Activated naive CD4-positive, alpha-beta T cell treated with anti-CD3 and anti-CD28 coated beads, Interleukin-2, amount 10 ng/mL, durations not matched to agents 7 days and 5 days (primary cell): ENCODE results near the gene STAB2.

ENCODE experiments used
- CTCF ChIA-PET: fragments of 350-600 bp; sonication (Branson Sonifier 250); formaldehyde crosslinking; loops from one replicate; lab custom pipeline; 2021; ENCODE audit warnings: antibody characterized with exemption; lab: Charles Lee
- DNase-seq: peaks from one replicate; pipeline ENCODE4 v3.0.0-alpha.2; 2020
- H3K27ac Mint-ChIP-seq: one replicate; pipeline ENCODE4 v1.8.0; 2021; ENCODE audit warnings: mild to moderate bottlenecking, moderate library complexity, mixed read lengths
- H3K27me3 Mint-ChIP-seq: one replicate; pipeline ENCODE4 v1.8.0; 2021; ENCODE audit warnings: mild to moderate bottlenecking, mixed read lengths
- H3K36me3 Mint-ChIP-seq: one replicate; pipeline ENCODE4 v1.8.0; 2021; ENCODE audit warnings: mixed read lengths
- H3K4me1 Mint-ChIP-seq: one replicate; pipeline ENCODE4 v1.8.0; 2021; ENCODE audit warnings: mixed read lengths
- H3K4me3 Mint-ChIP-seq: one replicate; pipeline ENCODE4 v1.8.0; 2021; ENCODE audit warnings: mild to moderate bottlenecking, moderate library complexity, mixed read lengths
- H3K9me3 Mint-ChIP-seq: one replicate; pipeline ENCODE4 v1.8.0; 2021; ENCODE audit warnings: mixed read lengths

STAB2 gene

DNA sequence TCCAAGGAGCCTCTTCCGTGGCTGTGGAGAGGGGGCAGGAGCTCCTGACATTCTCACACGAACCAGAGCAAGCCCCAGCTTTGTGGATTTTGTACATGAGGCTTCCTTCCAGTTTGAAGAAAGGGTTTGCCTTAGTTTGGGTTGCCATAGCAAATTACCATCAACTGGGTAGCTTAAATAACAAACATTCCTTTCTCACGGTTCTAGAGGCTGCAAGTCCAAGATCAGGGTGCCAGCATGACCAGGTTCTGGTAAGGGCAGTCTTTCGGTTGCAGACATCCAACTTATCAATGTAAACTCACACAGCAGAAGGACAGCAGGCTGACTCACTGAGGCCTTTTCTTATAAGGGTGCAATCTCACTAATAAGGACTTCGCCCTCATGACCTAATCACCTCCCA is 25.9 kb upstream of the STAB2 start:
- Mint-ChIP-seq H3K27me3 (peaks cover 5% of the 10 kb centered on the region), H3K27ac (no peak overlapping the region), H3K9me3 (peaks cover 7% of the 10 kb centered on the region), H3K36me3 (no peaks in the 10 kb centered on the region), H3K4me3 (no peak overlapping the region), H3K4me1 (no peaks in the 10 kb centered on the region)
- DNase-seq: no peak
- CTCF ChIA-PET: interaction anchor here (0.7 to 2.0 kb wide), 2 partner anchors 10 to 12 kb away, joined by 3 to 4 read pairs; no protein-coding TSS in a partner anchor

DNA sequence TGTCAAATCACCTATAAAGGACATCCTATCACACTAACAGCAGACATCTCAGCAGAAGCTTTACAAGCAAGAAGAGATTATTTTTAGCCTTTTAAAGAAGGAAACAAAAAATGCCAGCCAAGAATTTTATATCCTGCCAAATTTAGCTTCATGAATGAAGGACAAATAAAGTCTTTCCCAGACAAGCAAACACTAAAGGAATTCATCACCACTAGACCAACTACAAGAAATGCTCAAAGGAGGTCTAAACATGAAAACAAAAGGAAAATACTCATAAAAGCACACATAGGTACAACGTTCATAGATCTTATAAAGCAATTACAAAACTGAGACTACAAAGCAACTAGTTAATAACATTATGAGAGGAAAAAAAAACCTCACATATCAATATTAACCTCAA is 20.7 kb upstream of the STAB2 start:
- peaks cover 13% of the 10 kb centered on the region for H3K27me3 Mint-ChIP-seq
- H3K27ac Mint-ChIP-seq: no peak overlapping the region
- no peaks in the 10 kb centered on the region for H3K4me1 Mint-ChIP-seq
- CTCF ChIA-PET: no interaction called here
- DNase-seq: no peak
- H3K36me3 Mint-ChIP-seq: no peaks in the 10 kb centered on the region
- H3K4me3 Mint-ChIP-seq: no peak overlapping the region
- peaks cover 10% of the 10 kb centered on the region for H3K9me3 Mint-ChIP-seq

DNA sequence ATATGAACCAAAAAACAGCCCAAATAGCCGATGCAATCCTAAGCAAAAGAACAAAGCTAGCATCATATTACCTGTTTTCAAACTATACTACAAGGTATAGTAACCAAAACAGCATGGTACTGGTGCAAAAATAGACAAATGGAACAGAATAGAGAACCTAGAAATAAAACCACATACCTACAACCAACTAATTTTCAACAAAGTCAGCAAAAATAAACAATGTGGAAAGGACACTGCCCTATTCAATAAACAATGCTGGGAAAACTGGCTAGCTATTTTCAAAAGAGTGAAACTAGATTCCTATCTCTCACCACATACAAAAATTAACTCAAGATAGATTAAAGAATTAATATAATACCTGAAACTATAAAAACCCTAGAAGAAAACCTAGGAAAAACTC is 17.8 kb upstream of the STAB2 start:
- no peaks in the 10 kb centered on the region for H3K4me1 Mint-ChIP-seq
- peaks cover 19% of the 10 kb centered on the region for H3K27me3 Mint-ChIP-seq
- peaks cover 10% of the 10 kb centered on the region for H3K9me3 Mint-ChIP-seq
- no peaks in the 10 kb centered on the region for H3K36me3 Mint-ChIP-seq
- no peak for DNase-seq
- CTCF ChIA-PET: no interaction called here
- H3K4me3 Mint-ChIP-seq: no peak overlapping the region
- no peak overlapping the region for H3K27ac Mint-ChIP-seq

DNA sequence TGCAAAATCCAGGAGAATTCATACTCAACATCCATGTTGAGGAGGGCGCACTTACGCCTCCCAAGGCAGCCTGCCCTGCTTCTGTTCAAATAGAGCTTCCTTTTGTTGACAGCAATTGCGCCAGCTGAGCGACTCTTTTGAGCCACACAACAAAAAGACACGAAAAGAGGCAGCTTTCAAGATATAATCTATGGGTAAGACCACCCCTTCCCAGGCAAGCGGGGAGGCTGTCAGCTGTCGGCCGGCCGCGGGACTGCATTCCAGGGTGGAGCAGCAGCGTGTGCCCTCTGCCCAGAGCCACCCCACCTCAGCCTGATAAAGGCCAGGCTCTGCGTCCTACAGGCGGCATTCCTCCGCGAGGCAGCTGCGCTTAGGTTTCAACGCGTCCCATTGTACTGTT is 15.8 kb upstream of the STAB2 start:
- Mint-ChIP-seq H3K27me3 (peaks cover 32% of the 10 kb centered on the region), H3K4me1 (peaks cover 6% of the 10 kb centered on the region), H3K9me3 (peaks cover 2% of the 10 kb centered on the region), H3K4me3 (no peak overlapping the region), H3K27ac (no peak overlapping the region), H3K36me3 (no peaks in the 10 kb centered on the region)
- CTCF ChIA-PET: interaction anchor here (1.3 kb wide), 1 partner anchor 10 kb away, joined by 3 read pairs; no protein-coding TSS in a partner anchor
- no peak for DNase-seq

DNA sequence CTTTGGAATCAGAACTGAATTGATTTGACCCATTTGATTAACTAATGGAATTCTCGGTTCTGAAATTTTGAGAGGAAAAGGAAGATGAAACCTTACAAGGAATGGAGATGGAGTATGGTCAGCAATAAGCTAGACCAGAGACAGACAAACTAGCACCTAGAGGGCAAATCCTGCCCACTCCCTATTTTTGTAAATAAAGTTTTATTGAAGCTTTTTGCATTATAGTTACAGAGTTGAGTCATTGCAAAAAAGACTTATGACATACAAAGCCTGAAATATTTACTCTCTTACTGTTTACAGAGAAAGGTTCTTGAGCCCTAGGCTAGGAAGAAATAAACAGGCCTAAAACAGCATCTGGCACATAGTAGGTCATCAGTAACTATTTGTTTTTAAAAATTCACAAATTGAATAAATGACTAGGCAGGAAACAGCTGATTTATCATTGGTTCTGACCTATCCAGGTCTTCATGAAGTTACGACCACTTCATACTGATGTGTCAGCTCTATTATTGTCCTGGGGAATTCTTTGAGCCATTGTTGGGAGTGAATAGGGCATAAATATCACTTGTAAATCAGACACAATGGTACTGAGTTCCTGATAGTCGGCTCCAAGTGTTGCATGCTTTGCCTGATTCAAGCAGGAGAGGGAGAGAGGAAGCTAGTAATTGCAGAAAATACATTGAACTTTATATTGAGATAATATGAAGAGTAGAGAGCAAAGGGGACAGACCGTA is 14.6 kb upstream of the STAB2 start:
- Mint-ChIP-seq H3K27ac (no peak overlapping the region), H3K36me3 (no peaks in the 10 kb centered on the region), H3K27me3 (peaks cover 32% of the 10 kb centered on the region), H3K4me3 (no peak overlapping the region), H3K4me1 (peaks cover 6% of the 10 kb centered on the region), H3K9me3 (no peaks in the 10 kb centered on the region)
- no peak for DNase-seq
- CTCF ChIA-PET: interaction anchor here (0.6 kb wide), 1 partner anchor 59 kb away, joined by 3 read pairs; no protein-coding TSS in a partner anchor

DNA sequence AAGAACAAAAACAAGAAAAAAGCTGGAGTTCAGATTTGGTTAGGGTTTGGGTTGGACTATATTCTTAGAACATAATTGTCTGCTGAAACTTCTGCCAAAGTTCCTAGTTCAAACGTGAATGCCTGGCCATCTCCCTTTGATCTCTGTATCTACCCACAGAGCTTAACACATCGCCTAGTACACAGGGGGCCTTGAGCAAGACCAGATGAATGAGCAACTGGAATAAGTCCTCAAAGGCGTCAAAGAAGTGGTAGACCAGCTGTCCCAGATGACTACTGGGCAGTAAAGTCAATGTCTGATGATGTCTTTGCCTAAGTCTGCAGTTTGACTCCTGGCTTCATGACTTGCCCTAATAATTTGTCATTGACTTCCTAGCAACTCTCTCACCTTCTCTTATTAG is 13.9 kb upstream of the STAB2 start:
- no peaks in the 10 kb centered on the region for H3K9me3 Mint-ChIP-seq
- DNase-seq: no peak
- H3K36me3 Mint-ChIP-seq: no peaks in the 10 kb centered on the region
- H3K27ac Mint-ChIP-seq: no peak overlapping the region
- CTCF ChIA-PET: interaction anchor here (0.6 to 2.5 kb wide), 2 partner anchors 58 to 60 kb away, joined by 3 to 7 read pairs; no protein-coding TSS in a partner anchor
- H3K27me3 Mint-ChIP-seq: peaks cover 32% of the 10 kb centered on the region
- H3K4me3 Mint-ChIP-seq: no peak overlapping the region
- peaks cover 6% of the 10 kb centered on the region for H3K4me1 Mint-ChIP-seq

DNA sequence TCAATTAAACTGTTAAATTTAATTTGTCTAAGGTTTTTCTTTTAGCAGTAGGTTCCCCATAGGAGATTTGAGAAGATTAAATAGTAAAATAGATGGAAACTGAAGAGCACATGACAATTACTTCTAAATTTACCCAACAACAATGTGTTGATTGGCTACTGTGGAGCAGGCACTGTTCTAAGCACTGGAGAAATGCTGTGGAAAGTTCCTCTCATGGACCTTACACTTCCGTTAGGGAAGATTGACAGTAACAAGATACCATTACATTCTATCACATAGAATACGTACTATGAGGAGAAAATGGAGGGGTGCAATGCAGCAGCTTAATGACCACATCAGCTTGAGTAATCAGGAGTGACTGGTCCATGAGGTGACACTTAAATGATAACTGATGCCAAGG is 8.1 kb upstream of the STAB2 start:
- H3K27me3 Mint-ChIP-seq: peaks cover 17% of the 10 kb centered on the region
- CTCF ChIA-PET: interaction anchor here (0.6 kb wide), 1 partner anchor 616 kb away, joined by 3 read pairs; no protein-coding TSS in a partner anchor
- H3K4me1 Mint-ChIP-seq: peaks cover 6% of the 10 kb centered on the region
- H3K4me3 Mint-ChIP-seq: no peak overlapping the region
- H3K36me3 Mint-ChIP-seq: no peaks in the 10 kb centered on the region
- H3K27ac Mint-ChIP-seq: no peak overlapping the region
- H3K9me3 Mint-ChIP-seq: no peaks in the 10 kb centered on the region
- DNase-seq: no peak

DNA sequence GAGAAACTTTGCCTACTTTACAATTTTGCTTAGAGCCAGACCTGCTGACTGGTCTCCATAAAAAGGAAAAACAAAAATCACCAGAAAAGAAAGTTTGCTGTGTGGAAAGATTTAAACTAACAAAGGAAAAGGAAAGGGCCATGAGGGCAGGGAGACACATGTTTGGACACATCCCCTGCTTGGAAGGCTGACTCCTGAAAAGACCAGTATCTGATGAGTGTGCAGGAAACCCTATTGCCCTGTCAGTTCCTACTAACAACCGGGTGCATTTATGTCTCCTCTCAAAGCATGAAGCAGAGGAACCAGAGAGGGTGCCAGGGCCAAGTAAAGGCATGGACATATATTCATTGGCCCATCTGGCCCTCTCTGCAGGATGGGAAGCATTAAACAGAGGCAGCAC is 7.0 kb upstream of the STAB2 start:
- H3K36me3 Mint-ChIP-seq: no peaks in the 10 kb centered on the region
- H3K9me3 Mint-ChIP-seq: no peaks in the 10 kb centered on the region
- CTCF ChIA-PET: no interaction called here
- H3K4me3 Mint-ChIP-seq: no peak overlapping the region
- H3K27me3 Mint-ChIP-seq: peaks cover 16% of the 10 kb centered on the region
- H3K4me1 Mint-ChIP-seq: peaks cover 6% of the 10 kb centered on the region
- DNase-seq: no peak
- no peak overlapping the region for H3K27ac Mint-ChIP-seq

DNA sequence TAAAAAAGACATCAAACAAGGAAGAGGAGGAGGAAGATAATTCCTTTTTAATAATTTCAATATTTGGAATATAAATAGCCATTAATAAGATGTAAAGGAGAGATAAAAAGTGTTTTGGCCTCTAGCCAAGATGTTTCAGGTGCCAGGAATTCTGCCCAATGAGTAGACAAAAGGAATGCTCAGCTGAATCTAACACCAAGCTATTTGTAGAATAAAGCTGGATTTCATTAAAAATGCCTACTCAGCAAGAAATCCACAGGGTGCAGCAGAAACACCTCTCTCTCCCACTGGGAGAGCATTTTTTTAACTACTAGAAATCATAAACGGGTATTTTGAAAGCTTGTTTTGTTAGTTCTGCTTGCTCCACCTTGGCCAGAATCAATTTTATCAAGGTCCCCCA is 4.1 kb upstream of the STAB2 start:
- no peak for DNase-seq
- CTCF ChIA-PET: interaction anchor here (1.0 to 2.0 kb wide), 3 partner anchors 8 to 50 kb away, joined by 3 to 8 read pairs (median 4); no protein-coding TSS in a partner anchor
- no peaks in the 10 kb centered on the region for H3K4me1 Mint-ChIP-seq
- no peaks in the 10 kb centered on the region for H3K9me3 Mint-ChIP-seq
- no peak overlapping the region for H3K4me3 Mint-ChIP-seq
- no peak overlapping the region for H3K27ac Mint-ChIP-seq
- no peaks in the 10 kb centered on the region for H3K36me3 Mint-ChIP-seq
- H3K27me3 Mint-ChIP-seq: peaks cover 5% of the 10 kb centered on the region

DNA sequence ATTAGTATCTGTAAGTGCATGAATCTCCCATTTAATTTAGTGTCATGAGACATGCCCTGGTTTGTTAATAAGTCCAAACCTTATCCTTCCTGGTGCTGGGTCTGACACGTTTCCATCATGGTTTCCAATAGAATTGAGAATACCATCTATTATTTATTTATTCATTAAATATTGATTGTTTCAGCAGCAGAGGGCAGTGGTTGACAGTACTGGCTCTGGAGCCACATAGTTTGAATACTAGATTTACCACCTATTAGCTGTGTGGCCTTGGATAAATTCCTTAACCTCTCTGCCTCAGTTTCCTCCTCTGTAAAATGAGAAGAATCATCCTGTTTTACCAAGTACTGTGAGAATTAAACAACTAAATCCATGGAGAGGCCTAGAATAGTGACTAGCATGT is 941 bp upstream of the STAB2 start:
- H3K27me3 Mint-ChIP-seq: peaks cover 5% of the 10 kb centered on the region
- DNase-seq: no peak
- H3K36me3 Mint-ChIP-seq: no peaks in the 10 kb centered on the region
- CTCF ChIA-PET: no interaction called here
- H3K4me3 Mint-ChIP-seq: no peak overlapping the region
- no peaks in the 10 kb centered on the region for H3K4me1 Mint-ChIP-seq
- H3K9me3 Mint-ChIP-seq: no peaks in the 10 kb centered on the region
- no peak overlapping the region for H3K27ac Mint-ChIP-seq

DNA sequence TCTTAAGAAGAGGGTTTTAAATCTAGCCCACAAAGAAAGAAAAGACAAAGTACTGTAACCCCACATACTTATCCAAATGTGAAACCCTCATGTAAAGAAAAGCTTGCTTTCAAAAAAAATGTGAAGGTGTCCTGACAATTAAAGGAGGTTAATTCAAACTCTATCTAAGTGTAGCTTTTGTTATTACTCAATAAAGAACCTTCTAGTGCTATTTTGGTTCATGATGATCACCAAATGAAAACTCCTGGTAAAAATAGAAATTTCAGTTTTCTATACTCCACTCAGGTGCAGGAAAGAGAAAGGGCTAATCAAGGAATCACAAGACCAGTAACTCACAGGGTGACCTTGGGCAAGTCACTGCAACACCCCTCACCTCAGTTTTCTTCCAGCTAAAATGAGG is 1.6 kb downstream of the STAB2 start:
- Mint-ChIP-seq H3K4me3 (no peak overlapping the region), H3K27me3 (peaks cover 5% of the 10 kb centered on the region), H3K4me1 (no peaks in the 10 kb centered on the region), H3K27ac (no peak overlapping the region), H3K36me3 (no peaks in the 10 kb centered on the region), H3K9me3 (no peaks in the 10 kb centered on the region)
- no peak for DNase-seq
- CTCF ChIA-PET: no interaction called here

DNA sequence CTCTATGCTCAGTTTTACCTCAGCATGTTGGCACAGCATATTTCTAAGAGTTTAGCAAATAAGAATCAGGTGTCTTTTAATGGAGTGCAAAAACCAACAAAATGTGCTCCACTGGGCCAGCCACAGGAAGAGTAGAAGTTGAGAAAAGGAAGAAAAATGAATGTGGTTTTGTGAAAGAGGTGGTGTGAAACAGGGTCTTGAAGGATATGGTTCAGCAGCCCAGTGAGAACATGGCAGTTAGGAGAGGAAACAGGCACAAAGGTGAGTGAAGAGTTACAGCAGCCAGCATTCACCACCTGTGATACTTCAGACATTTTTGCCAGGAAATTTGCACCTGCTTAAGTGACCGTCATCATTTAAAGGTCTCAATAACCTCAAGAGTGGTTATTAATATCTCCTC is 2.4 kb downstream of the STAB2 start:
- Mint-ChIP-seq H3K4me1 (no peaks in the 10 kb centered on the region), H3K27me3 (peaks cover under 1% of the 10 kb centered on the region), H3K4me3 (no peak overlapping the region), H3K9me3 (no peaks in the 10 kb centered on the region), H3K27ac (no peak overlapping the region), H3K36me3 (no peaks in the 10 kb centered on the region)
- DNase-seq: no peak
- CTCF ChIA-PET: no interaction called here

DNA sequence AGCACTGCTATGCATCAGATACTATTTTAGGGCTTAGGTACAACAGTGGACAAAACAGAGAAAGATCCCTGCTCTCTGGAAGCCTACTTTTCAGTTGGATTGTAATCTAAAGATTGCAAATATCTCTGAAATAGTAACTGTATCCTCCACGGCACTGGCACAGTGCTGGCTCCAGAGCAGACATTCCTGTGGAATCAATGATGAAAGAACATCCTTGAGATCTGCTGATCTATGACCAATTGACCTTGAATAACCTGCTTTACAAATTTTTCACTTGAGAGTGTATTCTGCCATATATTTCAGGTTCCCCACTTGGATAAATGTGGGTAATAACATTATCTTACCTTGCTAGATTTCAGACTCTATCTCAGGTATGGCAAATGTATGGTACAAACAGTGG is 3.2 kb downstream of the STAB2 start:
- Mint-ChIP-seq H3K27ac (no peak overlapping the region), H3K36me3 (no peaks in the 10 kb centered on the region), H3K4me3 (no peak overlapping the region), H3K27me3 (no peaks in the 10 kb centered on the region), H3K9me3 (no peaks in the 10 kb centered on the region), H3K4me1 (no peaks in the 10 kb centered on the region)
- DNase-seq: no peak
- CTCF ChIA-PET: no interaction called here

DNA sequence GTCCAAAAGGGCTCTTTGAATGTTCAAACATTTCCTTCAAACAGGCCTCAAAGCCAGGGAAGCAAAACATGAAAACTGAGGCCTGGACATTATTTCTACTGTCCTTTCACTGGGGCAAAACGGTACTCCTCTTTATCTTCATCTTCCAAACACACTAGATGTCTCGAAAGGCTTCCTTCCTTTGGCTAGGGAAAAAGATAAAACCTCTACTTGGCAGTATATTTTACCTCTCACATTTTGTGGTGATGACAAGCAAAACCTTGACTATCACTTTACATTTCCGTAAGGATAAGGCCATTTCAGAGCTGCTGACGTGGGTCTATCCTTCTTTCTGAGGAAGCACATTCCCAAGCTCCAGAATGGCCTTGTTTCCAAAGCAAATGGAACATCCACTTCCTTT is 9.9 kb downstream of the STAB2 start:
- Mint-ChIP-seq H3K27me3 (no peaks in the 10 kb centered on the region), H3K27ac (no peak overlapping the region), H3K36me3 (no peaks in the 10 kb centered on the region), H3K4me1 (no peaks in the 10 kb centered on the region), H3K9me3 (no peaks in the 10 kb centered on the region), H3K4me3 (no peak overlapping the region)
- DNase-seq: no peak
- CTCF ChIA-PET: no interaction called here

DNA sequence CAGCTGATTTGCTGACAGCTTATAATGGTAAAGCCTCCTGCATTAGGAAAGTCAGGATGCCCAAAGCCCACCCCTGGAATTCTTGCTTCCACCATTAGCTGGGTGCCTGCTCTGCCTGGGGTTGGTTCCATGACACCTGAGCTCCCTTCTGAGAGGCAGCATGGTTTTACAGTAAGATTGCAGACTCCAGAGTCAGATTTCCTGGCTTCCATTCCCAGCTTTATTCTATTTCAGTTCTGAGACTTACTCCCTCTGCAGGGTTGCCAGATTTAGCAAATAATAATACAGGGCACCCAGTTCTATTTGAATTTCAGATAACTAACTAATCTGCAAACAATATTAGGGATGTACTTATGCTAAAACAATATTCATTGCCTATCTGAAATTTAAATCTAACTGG is 12.2 kb downstream of the STAB2 start:
- Mint-ChIP-seq H3K9me3 (no peaks in the 10 kb centered on the region), H3K27me3 (no peaks in the 10 kb centered on the region), H3K36me3 (no peaks in the 10 kb centered on the region), H3K4me1 (no peaks in the 10 kb centered on the region), H3K4me3 (no peak overlapping the region), H3K27ac (no peak overlapping the region)
- CTCF ChIA-PET: no interaction called here
- no peak for DNase-seq
